ENCODE measurements around the gene MEIOB.

DNA sequence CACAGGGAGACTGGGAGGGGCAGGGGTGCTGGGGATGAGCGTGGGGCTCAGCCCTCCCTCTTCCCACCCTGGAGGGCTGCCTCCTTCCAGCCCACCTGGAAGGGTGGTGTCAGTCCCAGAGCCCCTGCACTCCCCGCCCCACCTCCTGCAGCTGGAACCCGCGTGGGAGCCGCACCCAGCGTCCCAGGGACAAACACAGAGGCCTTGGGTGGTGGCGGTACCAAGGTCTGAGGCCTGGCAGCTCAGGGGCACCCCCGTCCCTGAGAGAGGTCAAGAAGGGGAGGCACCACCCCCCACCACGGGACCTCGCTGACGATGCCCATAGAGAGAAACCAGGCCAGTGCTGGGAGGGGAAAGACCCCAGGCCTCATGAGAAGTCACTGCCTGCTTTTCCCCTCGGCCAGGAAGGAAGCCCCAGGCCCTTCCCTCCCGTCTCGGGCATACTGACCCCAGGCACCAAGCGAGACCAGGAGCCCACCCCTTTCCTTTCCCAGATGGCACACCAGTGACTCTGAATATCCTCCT is 42.2 kb upstream of the MEIOB start:
- TF ChIP-seq, protein P1, sequence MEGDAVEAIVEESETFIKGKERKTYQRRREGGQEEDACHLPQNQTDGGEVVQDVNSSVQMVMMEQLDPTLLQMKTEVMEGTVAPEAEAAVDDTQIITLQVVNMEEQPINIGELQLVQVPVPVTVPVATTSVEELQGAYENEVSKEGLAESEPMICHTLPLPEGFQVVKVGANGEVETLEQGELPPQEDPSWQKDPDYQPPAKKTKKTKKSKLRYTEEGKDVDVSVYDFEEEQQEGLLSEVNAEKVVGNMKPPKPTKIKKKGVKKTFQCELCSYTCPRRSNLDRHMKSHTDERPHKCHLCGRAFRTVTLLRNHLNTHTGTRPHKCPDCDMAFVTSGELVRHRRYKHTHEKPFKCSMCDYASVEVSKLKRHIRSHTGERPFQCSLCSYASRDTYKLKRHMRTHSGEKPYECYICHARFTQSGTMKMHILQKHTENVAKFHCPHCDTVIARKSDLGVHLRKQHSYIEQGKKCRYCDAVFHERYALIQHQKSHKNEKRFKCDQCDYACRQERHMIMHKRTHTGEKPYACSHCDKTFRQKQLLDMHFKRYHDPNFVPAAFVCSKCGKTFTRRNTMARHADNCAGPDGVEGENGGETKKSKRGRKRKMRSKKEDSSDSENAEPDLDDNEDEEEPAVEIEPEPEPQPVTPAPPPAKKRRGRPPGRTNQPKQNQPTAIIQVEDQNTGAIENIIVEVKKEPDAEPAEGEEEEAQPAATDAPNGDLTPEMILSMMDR (IDR thresholded peaks at IDR 0.05; ENCODE audit: low read length) = no peak
- TF ChIP-seq EZH2 (optimal IDR thresholded peaks at IDR 0.05; ENCODE audit: low read depth, low read length) = no peak
